Gastroesophageal sphincter (tissue), 4 donors: Measurements from ENCODE around the gene NFATC2. TPM values are rescaled to one million over a fixed set of nuclear protein-coding genes. Genes with fewer than 3 reads are reported as not detected.

Experiments
- ATAC-seq: fragments of 150-250 bp; one replicate; pipeline ENCODE4 v1.9.1; 2016; ENCODE audit warnings: mild to moderate bottlenecking, moderate library complexity
- H3K27ac ChIP-seq, 4 donors: fragments of 200-600 bp; sonication (generic) in 3 of 4; 1 replicate in 3 of 4; 2 replicates in 1 of 4; pipeline ENCODE4 v1.5.1; 2016 to 2019
- H3K27me3 ChIP-seq: fragments of 200-600 bp; sonication (generic); one replicate; pipeline ENCODE4 v1.5.1; 2019
- H3K36me3 ChIP-seq, 2 donors: fragments of 200-600 bp; sonication (generic); one replicate each; pipeline ENCODE4 v1.5.1; 2019; ENCODE audit warnings: control low read depth in 1 of 2
- H3K4me1 ChIP-seq, 3 donors: fragments of 200-600 bp; sonication (generic); 1 replicate in 2 of 3; 2 replicates in 1 of 3; pipeline ENCODE4 v1.5.1; 2016 to 2019; ENCODE audit warnings: control low read depth in 2 of 3
- H3K4me3 ChIP-seq, 2 donors: fragments of 200-600 bp; sonication (generic); one replicate each; pipeline ENCODE4 v1.5.1; 2019; ENCODE audit warnings: mild to moderate bottlenecking in 1 of 2, moderate library complexity in 1 of 2
- H3K9me3 ChIP-seq, 3 donors: fragments of 200-600 bp; sonication (generic); one replicate each; pipeline ENCODE4 v1.5.1; 2017 to 2019; ENCODE audit warnings: control low read depth in 2 of 3
- EP300 ChIP-seq: sonication (generic); formaldehyde crosslinking; IDR thresholded peaks from one replicate; pipeline ENCODE4 v1.6.1; 2017; ENCODE audit warnings: antibody characterized with exemption, mild to moderate bottlenecking
- POLR2A ChIP-seq, 2 donors: fragments of 450-650 bp; IDR thresholded peaks; one replicate each; pipeline ENCODE4 v1.6.1; 2017; ENCODE audit warnings: antibody characterized with exemption in 2 of 2, mild to moderate bottlenecking in 2 of 2, moderate library complexity in 1 of 2
- POLR2AphosphoS5 ChIP-seq: sonication (generic); formaldehyde crosslinking; IDR thresholded peaks from one replicate; pipeline ENCODE4 v1.6.1; 2017; ENCODE audit warnings: antibody characterized with exemption
- WGBS, 2 donors: methylation state at CpG; one replicate each; pipeline ENCODE4 v1.1.5; 2018; ENCODE audit warnings: low coverage in 1 of 2; 5-methylcytosine and 5-hydroxymethylcytosine counted together
- total RNA-seq, 4 donors: library from RNA; depleted of rRNA; stranded (reverse); fragments of >200 nt; gene quantifications; one replicate each; pipeline ENCODE4 v1.1.0, GENCODE V29; 2016
- TF ChIP-seq, protein P1 (sequence below), 4 experiments: fragments of 200-600 bp in 2 of 4; fragments of 450-650 bp in 2 of 4; sonication (generic) in 1 of 4; IDR thresholded peaks; one replicate each; pipeline ENCODE4 v1.5.1; 2017 to 2019; ENCODE audit warnings: antibody characterized with exemption in 4 of 4, mild to moderate bottlenecking in 2 of 4, moderate library complexity in 2 of 4

The NFATC2 gene
- total RNA-seq, 4 donors from 2014 or later: 4.4 to 20.2 (median 9.0) TPM

DNA sequence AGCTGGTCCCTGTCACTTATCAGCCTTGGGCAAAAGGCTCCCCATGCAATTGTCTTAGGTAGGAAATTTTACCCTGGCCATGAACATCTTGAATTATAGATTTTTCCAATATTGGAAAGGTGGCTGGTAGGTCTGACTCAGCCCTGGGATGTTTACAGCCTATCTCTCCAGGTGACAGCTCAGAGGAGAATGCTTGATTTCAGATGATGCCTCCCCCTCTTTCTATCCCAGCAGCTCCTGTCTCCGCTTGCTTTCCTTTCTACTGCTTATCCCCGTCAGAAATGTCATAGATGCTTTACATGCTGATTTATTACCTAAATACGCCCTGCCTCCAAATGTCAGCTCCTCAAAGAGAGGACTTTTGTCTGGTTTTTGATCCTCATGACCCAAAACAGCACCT lies 109.6 kb downstream of the NFATC2 start:
- H3K27ac ChIP-seq: no peak overlapping the region
- H3K4me3 ChIP-seq: no peak overlapping the region
- TF ChIP-seq POLR2AphosphoS5 (no peak), EP300 (no peak), POLR2A (IDR thresholded peaks at IDR 0.05) (no peak)
- TF ChIP-seq, protein P1, sequence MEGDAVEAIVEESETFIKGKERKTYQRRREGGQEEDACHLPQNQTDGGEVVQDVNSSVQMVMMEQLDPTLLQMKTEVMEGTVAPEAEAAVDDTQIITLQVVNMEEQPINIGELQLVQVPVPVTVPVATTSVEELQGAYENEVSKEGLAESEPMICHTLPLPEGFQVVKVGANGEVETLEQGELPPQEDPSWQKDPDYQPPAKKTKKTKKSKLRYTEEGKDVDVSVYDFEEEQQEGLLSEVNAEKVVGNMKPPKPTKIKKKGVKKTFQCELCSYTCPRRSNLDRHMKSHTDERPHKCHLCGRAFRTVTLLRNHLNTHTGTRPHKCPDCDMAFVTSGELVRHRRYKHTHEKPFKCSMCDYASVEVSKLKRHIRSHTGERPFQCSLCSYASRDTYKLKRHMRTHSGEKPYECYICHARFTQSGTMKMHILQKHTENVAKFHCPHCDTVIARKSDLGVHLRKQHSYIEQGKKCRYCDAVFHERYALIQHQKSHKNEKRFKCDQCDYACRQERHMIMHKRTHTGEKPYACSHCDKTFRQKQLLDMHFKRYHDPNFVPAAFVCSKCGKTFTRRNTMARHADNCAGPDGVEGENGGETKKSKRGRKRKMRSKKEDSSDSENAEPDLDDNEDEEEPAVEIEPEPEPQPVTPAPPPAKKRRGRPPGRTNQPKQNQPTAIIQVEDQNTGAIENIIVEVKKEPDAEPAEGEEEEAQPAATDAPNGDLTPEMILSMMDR (IDR thresholded peaks at IDR 0.05): no peak
- H3K36me3 ChIP-seq: peaks cover 0 to 44% of the 10 kb centered on the region in 2 donors
- no peaks in the 10 kb centered on the region for H3K9me3 ChIP-seq
- 84 to 100% methylated on average over 3 of the region's 3 CpGs for WGBS, 2 donors
- peaks cover 0 to 14% (median 3%) of the 10 kb centered on the region in 3 donors for H3K4me1 ChIP-seq
- no peaks in the 10 kb centered on the region for H3K27me3 ChIP-seq
- ATAC-seq: no peak

DNA sequence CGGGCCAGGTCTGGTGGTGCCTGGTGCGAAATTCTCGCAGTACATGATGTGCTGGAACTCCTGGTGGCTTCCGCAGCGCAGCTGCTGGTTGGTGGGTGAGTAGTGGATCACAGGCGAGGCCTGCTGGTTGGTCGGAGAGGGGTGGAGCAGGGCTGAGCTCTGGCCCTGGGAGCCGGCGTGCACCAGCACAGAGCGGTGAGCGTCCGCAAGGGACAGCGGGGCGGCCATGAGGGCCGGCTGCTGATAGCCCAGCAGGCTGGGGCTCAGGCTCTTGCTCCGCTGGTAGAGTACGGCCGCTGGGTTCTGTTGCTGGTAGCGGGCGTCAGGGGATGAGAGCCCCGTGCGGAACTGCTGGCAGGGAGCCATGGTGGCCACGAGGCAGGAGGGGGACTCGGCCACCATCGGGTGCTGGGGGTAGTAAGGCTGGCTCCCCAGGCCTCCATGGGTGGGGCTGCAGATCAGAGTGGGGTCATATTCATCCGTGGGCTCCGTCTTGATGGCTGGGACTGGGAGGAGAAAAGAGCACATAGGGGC lies 110.2 kb downstream of the NFATC2 start:
- Histone ChIP-seq H3K4me3 (no peak overlapping the region), H3K27me3 (no peaks in the 10 kb centered on the region), H3K36me3 (peaks cover 0 to 44% of the 10 kb centered on the region in 2 donors), H3K27ac (no peak overlapping the region), H3K4me1 (peaks cover 0 to 19% (median 3%) of the 10 kb centered on the region in 3 donors), H3K9me3 (no peaks in the 10 kb centered on the region)
- TF ChIP-seq, protein P1 (IDR thresholded peaks at IDR 0.05): no peak
- TF ChIP-seq POLR2AphosphoS5 (no peak), POLR2A (IDR thresholded peaks at IDR 0.05) (no peak), EP300 (no peak)
- 100% methylated on average over 3 of the region's 27 CpGs; no CpG with 5 or more reads in 1 of the 2 donors for WGBS, 2 donors
- ATAC-seq: no peak

DNA sequence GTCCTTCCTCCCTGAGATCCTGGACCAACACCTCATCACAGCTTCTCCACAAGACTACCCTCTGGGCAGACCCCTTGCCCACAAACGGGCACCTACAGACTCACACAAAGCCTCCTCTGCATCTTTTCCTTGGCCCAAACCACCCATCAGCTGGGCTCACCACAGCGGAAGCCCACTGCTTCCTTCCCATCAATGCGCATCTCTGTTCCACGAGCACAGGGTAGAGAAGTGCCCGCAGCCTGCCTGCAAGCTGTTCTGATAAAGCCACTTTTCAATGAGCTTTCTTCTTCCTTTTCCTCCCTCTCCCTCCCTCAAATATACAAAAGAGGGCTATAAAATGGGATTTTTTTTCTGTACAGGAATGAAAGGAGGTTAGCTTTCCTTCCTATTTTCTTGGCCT lies 111.2 kb downstream of the NFATC2 start:
- H3K27ac ChIP-seq: no peak overlapping the region
- H3K36me3 ChIP-seq: peaks cover 0 to 44% of the 10 kb centered on the region in 2 donors
- H3K9me3 ChIP-seq: no peaks in the 10 kb centered on the region
- H3K4me1 ChIP-seq: peaks cover 0 to 19% (median 3%) of the 10 kb centered on the region in 3 donors
- H3K27me3 ChIP-seq: no peaks in the 10 kb centered on the region
- no peak for ATAC-seq
- no peak overlapping the region for H3K4me3 ChIP-seq
- 61 to 66% methylated on average over 2 to 5 of the region's 5 CpGs for WGBS, 2 donors
- TF ChIP-seq, protein P1 (IDR thresholded peaks at IDR 0.05): no peak
- TF ChIP-seq POLR2A (IDR thresholded peaks at IDR 0.05) (no peak), EP300 (no peak), POLR2AphosphoS5 (no peak)

DNA sequence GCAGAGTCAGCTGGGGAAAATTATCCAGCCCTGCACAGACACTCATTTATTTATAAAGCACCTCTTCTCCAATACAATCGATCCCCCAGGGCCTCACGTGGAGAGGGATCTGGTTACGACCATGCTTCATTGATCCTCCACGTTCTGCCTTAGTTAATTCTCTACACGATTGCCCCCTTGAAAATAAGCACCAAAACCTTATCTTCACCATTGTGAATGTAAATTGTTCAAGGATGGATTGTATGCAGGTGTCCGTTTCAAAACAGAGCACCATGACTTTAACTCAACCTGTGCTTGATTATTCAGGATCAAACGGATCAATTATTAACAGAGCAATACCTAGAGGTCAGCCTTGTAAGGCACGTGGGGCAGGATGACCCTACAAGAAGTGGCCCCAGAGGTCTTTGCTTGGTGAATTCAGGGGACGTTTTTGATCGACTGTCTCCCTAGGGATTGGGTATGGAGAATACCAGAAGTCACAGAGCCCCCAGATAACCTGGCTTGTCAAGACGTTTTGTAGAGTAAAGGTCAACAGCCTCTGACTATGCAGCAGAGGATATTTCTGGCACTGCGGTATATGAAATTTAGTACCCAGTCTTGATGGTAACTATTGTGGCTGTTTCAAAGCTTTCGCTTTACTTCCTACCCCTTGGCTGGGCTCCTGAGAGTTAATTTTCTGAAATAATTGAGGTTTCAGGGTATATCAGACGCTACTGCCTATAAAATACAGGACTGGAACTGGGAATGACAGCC lies 112.1 kb downstream of the NFATC2 start:
- ATAC-seq: no peak
- Histone ChIP-seq H3K36me3 (peaks cover 0 to 41% of the 10 kb centered on the region in 2 donors), H3K27me3 (no peaks in the 10 kb centered on the region), H3K4me1 (peaks cover 0 to 19% (median 3%) of the 10 kb centered on the region in 3 donors), H3K27ac (no peak overlapping the region), H3K9me3 (no peaks in the 10 kb centered on the region), H3K4me3 (no peak overlapping the region)
- TF ChIP-seq POLR2AphosphoS5 (no peak), EP300 (no peak), POLR2A (IDR thresholded peaks at IDR 0.05) (no peak)
- TF ChIP-seq, protein P1 (IDR thresholded peaks at IDR 0.05): no peak
- 82 to 84% methylated on average over 12 to 13 of the region's 14 CpGs for WGBS, 2 donors

DNA sequence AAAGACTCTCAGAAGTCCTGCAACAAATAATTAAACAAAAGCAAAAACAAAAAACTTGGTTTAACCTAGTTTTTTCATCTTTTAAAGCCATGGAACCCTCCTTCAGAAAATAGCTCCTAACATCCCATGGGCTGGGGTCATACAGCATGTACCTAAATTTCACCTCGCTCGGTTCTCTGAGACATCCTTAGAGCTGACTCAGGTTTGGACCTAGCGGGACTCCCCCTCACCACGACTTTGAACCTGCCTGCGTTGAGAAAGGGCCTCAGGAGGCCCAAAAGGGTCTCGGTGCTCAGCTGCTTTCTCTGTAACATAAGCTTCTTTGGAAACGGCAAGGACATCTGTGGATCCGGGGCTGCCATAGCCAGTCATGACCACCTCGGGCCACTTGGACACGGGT lies 112.8 kb downstream of the NFATC2 start:
- H3K4me1 ChIP-seq: peaks cover 0 to 19% (median 3%) of the 10 kb centered on the region in 3 donors

More for the DNA sequence above, 112.8 kb downstream of the NFATC2 start:
- no peak for ATAC-seq
- Histone ChIP-seq H3K36me3 (peaks cover 0 to 34% of the 10 kb centered on the region in 2 donors), H3K4me3 (no peak overlapping the region), H3K9me3 (no peaks in the 10 kb centered on the region), H3K27ac (no peak overlapping the region), H3K27me3 (no peaks in the 10 kb centered on the region)
- WGBS, 2 donors: 43 to 88% methylated on average over 2 to 8 of the region's 10 CpGs
- TF ChIP-seq EP300 (no peak), POLR2AphosphoS5 (no peak)
